ENCODE results near the gene RHOT1.
"Not testable (repeated sequence)": the region's sequence is repeated elsewhere in the genome, so short reads cannot be mapped to it uniquely, and the experiment has no call there.

The RHOT1 gene

GRCh38 chr17:32160526-32160925 is 18.2 kb downstream of the RHOT1 start:
- no peak for DNase-seq

GRCh38 chr17:32161029-32161428 is 18.7 kb downstream of the RHOT1 start:
- DNase-seq: no peak

- no peak for DNase-seq
Measured at GRCh38 chr17:32161506-32162365, 19.4 kb downstream of the RHOT1 start.

GRCh38 chr17:32174889-32175288 is 32.6 kb downstream of the RHOT1 start:
- DNase-seq: no peak

GRCh38 chr17:32178679-32179078 is 36.4 kb downstream of the RHOT1 start:
- not testable (repeated sequence) for DNase-seq

- DNase-seq: not testable (repeated sequence)
Measured at GRCh38 chr17:32179103-32179502, 36.8 kb downstream of the RHOT1 start.

- not testable (repeated sequence) for DNase-seq
Measured at GRCh38 chr17:32179526-32179925, 37.2 kb downstream of the RHOT1 start.

- DNase-seq: not testable (repeated sequence)
Measured at GRCh38 chr17:32180262-32180661, 38.0 kb downstream of the RHOT1 start.

- no peak for DNase-seq
Measured at GRCh38 chr17:32185875-32186274, 43.6 kb downstream of the RHOT1 start.

- DNase-seq: no peak
Measured at GRCh38 chr17:32187271-32187670, 45.0 kb downstream of the RHOT1 start.

GRCh38 chr17:32189343-32189742 is 47.0 kb downstream of the RHOT1 start:
- DNase-seq: no peak

- DNase-seq: no peak
Measured at GRCh38 chr17:32191306-32191705, 49.0 kb downstream of the RHOT1 start.

GRCh38 chr17:32192379-32192778 is 50.1 kb downstream of the RHOT1 start:
- DNase-seq: no peak

- no peak for DNase-seq
Measured at GRCh38 chr17:32197987-32198386, 55.7 kb downstream of the RHOT1 start.

GRCh38 chr17:32206861-32207260 is 64.6 kb downstream of the RHOT1 start:
- DNase-seq: no peak

- DNase-seq: no peak
Measured at GRCh38 chr17:32208436-32208835, 66.1 kb downstream of the RHOT1 start.

- DNase-seq: no peak
Measured at GRCh38 chr17:32209608-32210007, 67.3 kb downstream of the RHOT1 start.

GRCh38 chr17:32211671-32212070 is 69.4 kb downstream of the RHOT1 start:
- no peak for DNase-seq

- DNase-seq: no peak
Measured at GRCh38 chr17:32215696-32216095, 73.4 kb downstream of the RHOT1 start.

GRCh38 chr17:32222621-32223020 is 80.3 kb downstream of the RHOT1 start:
- DNase-seq: no peak

GRCh38 chr17:32223703-32224102 is 81.4 kb downstream of the RHOT1 start:
- no peak for DNase-seq

GRCh38 chr17:32226886-32227285 is 84.6 kb downstream of the RHOT1 start:
- DNase-seq: no peak

GRCh38 chr17:32227910-32228309 is 85.6 kb downstream of the RHOT1 start:
- DNase-seq: no peak

- DNase-seq: no peak
Measured at GRCh38 chr17:32235588-32235987, 93.3 kb downstream of the RHOT1 start.

GRCh38 chr17:32239456-32239855 is 97.2 kb downstream of the RHOT1 start:
- no peak for DNase-seq

Data from COR-L47 (cell line).